ENCODE results near the gene OCEL1. TPM values are rescaled to one million over a fixed set of nuclear protein-coding genes. Genes with fewer than 3 reads are reported as not detected.

Gene OCEL1
- total and polyA plus RNA-seq, 2 of the 13 experiments (the other 11 are each of a cell fraction or from before 2014, with no cell fraction given), result 10.6 to 17.2 TPM

- Histone ChIP-seq H3K9me3 (ENCODE audit: low read length) (no peaks in the 10 kb centered on the region), H3K27me3 (ENCODE audit: control insufficient read depth in 1 of 2, insufficient read depth in 2 of 2, low read length in 2 of 2) (no peaks in the 10 kb centered on the region), H2AFZ (ENCODE audit: low read length) (no peak overlapping the region), H3K4me2 (ENCODE audit: low read depth, low read length) (peak overlapping the region; percentile 90), H3K4me3 (replicated peaks in 1 of 3; ENCODE audit: insufficient read depth in 1 of 3, low read depth in 2 of 3, low read length in 3 of 3) (peak overlapping the region; percentile 27 to 77 (median 27); a peak in 4 of 6 replicates), H3K79me2 (ENCODE audit: insufficient read depth, low read length) (peaks cover 19% of the 10 kb centered on the region), H3K36me3 (replicated peaks in 1 of 2; ENCODE audit: control insufficient read depth in 1 of 2, insufficient read depth in 2 of 2, low read length in 2 of 2) (no peaks in the 10 kb centered on the region), H3K4me1 (ENCODE audit: insufficient read depth, low read length) (peaks cover 45% of the 10 kb centered on the region), H3K27ac (ENCODE audit: extremely low read length, insufficient read depth, low read length) (peak overlapping the region; percentile 83), H3K9ac (ENCODE audit: insufficient read depth, low read depth, low read length) (peak overlapping the region; percentile 66), H4K20me1 (ENCODE audit: insufficient read depth, low read length) (peaks cover 2% of the 10 kb centered on the region; the same call in 1 of the 2 replicates)
- WGBS (ENCODE audit: low lambda C conversion rate), result 30% methylated on average over 3 of the region's 21 CpGs
- BruUV-seq (replicated peaks), result TSS peak; percentile 85
- in situ Hi-C loops (cut with HindIII; ENCODE audit: extremely low pct_ligation_motif_present, low pct_unique_long_range_greater_than_20kb) (no loop called here), intact Hi-C loops (cut with micrococcal nuclease; ENCODE audit: unreplicated experiment) (no loop called here)
- ChIA-PET POLR2A (interaction anchor here (1.0 to 5.0 kb wide), 14 partner anchors 8 to 61 kb away, joined by 3 to 52 read pairs (median 6); partner anchors contain the start of genes BABAM1, DDA1, MRPL34 and OCEL1), CTCF (ENCODE audit: low intra/inter-chr PET ratio, low total read pairs) (no interaction called here)
- DNase-seq (ENCODE audit: low spot score), result peak; percentile 83
- peak; percentile 80 for FAIRE-seq
- peak; percentile 40 for ATAC-seq
- peak; percentile 43 for TF ChIP-seq XRCC5 (optimal IDR thresholded peaks at IDR 0.05; ENCODE audit: low read length)
- TF ChIP-seq ZNF850 (CRISPR knock-in tag; conservative IDR thresholded peaks at IDR 0.05), result no peak
- no peak for TF ChIP-seq EZH2 (conservative IDR thresholded peaks at IDR 0.05; ENCODE audit: low read depth, low read length)
- TF ChIP-seq ATF6 (CRISPR knock-in tag; conservative IDR thresholded peaks at IDR 0.05), result no peak
- TF ChIP-seq ZEB1 (IDR thresholded peaks at IDR 0.05; ENCODE audit: insufficient replicate concordance, low read depth), result peak; percentile 75
- peak; percentile 88 for TF ChIP-seq HNF1B (CRISPR knock-in tag; IDR thresholded peaks at IDR 0.05)
- TF ChIP-seq ZXDC (CRISPR knock-in tag; IDR thresholded peaks at IDR 0.05), result peak; percentile 66; the same call in 1 of the 2 replicates
- TF ChIP-seq ZFYVE20 (CRISPR knock-in tag; IDR thresholded peaks at IDR 0.05; ENCODE audit: borderline replicate concordance, low read depth), result no peak
- 0 out of 2 replicates have a peak, but pooled peaks have one; percentile 67 for TF ChIP-seq ZNF749 (CRISPR knock-in tag; IDR thresholded peaks at IDR 0.05; ENCODE audit: borderline replicate concordance)
- TF ChIP-seq USF2 (IDR thresholded peaks at IDR 0.05; ENCODE audit: low read depth, low read length), result peak; percentile 26; the same call in 1 of the 2 replicates
- peak; percentile 74; the same call in 1 of the 2 replicates for TF ChIP-seq USF2 (CRISPR knock-in tag; IDR thresholded peaks at IDR 0.05; ENCODE audit: borderline replicate concordance)
- TF ChIP-seq MXI1 (IDR thresholded peaks at IDR 0.05; ENCODE audit: borderline replicate concordance, low read depth, low read length), result no peak; the same call in 2 of the 3 replicates
- peak; percentile 96 for TF ChIP-seq HMG20A (CRISPR knock-in tag; IDR thresholded peaks at IDR 0.05; ENCODE audit: borderline replicate concordance)
Measured at GRCh38 chr19:17248011-17248776, 22.2 kb downstream of the OCEL1 start.

All from HepG2 (cell line).